ENCODE data around the gene ARHGEF28. TPM values are rescaled to one million over a fixed set of nuclear protein-coding genes. Genes with fewer than 3 reads are reported as not detected.

ARHGEF28 gene
- total RNA-seq, 4 donors from 2014 or later, result 9.8 to 18.7 (median 18.6) TPM

DNA sequence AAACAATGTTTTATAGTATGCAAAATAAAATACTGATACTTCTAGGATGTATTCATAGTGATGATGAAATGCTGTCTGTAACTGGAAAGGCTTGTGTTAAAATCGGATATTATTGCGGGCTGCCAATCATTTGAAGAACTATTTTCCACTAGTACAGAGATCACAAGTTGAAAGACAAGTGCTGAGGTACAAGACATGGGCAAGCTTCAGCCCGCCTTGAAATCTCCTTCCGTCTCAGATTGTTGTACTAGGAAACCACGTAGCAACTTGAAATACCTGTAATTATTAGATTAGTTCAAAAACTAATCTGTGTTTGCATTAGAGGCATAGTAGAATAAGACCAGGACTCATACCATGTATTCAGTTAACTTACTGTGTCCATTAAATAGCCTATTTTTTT, 218.2 kb downstream of the ARHGEF28 start:
- no peaks in the 10 kb centered on the region for H3K4me1 ChIP-seq
- no peak overlapping the region for H3K4me3 ChIP-seq
- H3K27ac ChIP-seq, result no peak overlapping the region
- intact Hi-C loops (cut with DNase I; ENCODE audit: low total_unique reads) (no loop called here), in situ Hi-C loops (cut with MboI; ENCODE audit: low pct_ligation_motif_present in 1 of 4, low pct_unique_long_range_greater_than_20kb in 1 of 4, low sequenced_read_pairs in 3 of 4) (no loop called here)
- 90 to 98% methylated on average over 4 to 5 of the region's 5 CpGs for WGBS, 2 donors (ENCODE audit: low coverage in 1 of 2)
- H3K27me3 ChIP-seq, result no peaks in the 10 kb centered on the region
- no peaks in the 10 kb centered on the region for H3K9me3 ChIP-seq
- TF ChIP-seq EP300 (IDR thresholded peaks at IDR 0.05; ENCODE audit: low read depth) (no peak), POLR2AphosphoS5 (IDR thresholded peaks at IDR 0.05) (no peak), POLR2A (IDR thresholded peaks at IDR 0.05) (no peak)
- TF ChIP-seq, protein P1, sequence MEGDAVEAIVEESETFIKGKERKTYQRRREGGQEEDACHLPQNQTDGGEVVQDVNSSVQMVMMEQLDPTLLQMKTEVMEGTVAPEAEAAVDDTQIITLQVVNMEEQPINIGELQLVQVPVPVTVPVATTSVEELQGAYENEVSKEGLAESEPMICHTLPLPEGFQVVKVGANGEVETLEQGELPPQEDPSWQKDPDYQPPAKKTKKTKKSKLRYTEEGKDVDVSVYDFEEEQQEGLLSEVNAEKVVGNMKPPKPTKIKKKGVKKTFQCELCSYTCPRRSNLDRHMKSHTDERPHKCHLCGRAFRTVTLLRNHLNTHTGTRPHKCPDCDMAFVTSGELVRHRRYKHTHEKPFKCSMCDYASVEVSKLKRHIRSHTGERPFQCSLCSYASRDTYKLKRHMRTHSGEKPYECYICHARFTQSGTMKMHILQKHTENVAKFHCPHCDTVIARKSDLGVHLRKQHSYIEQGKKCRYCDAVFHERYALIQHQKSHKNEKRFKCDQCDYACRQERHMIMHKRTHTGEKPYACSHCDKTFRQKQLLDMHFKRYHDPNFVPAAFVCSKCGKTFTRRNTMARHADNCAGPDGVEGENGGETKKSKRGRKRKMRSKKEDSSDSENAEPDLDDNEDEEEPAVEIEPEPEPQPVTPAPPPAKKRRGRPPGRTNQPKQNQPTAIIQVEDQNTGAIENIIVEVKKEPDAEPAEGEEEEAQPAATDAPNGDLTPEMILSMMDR (IDR thresholded peaks at IDR 0.05), result no peak
- no peak for DNase-seq
- no peaks in the 10 kb centered on the region for H3K36me3 ChIP-seq

DNA sequence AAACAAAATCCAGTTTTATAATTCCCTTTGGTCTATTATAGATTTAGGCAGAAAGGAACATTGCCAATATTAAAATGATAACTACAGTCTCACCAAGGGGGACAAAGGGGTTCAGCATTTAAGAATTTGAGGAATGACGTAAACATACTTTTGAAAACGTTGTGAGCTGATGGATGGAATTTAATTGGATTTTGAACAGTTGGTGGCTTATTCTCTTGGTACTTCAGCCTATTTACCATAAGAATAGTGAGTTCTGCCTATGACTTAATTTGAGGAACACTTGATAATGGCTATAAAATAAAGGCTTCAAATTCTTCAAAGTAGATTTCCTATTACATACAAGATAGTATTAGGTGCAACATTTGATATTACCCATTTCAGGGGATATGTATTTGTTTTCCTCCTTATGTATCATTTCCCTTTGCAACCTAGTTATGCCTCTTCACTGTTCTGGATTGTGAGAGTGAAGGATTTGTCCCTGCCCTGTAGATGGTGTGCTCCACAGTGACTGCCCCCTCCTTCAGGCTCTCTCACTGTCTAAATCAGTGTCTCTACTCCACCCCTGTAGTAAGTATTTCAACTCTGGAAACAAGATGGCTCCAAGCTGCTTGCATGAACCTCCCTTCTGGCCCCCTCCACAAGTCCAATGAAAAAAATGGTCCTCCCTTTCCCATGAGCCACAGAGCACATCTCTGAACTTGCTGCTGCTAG, 225.6 kb downstream of the ARHGEF28 start:
- no peaks in the 10 kb centered on the region for H3K9me3 ChIP-seq
- no peak overlapping the region for H3K4me3 ChIP-seq
- DNase-seq, result no peak
- no peaks in the 10 kb centered on the region for H3K27me3 ChIP-seq
- no peak overlapping the region for H3K27ac ChIP-seq
- intact Hi-C loops (cut with DNase I; ENCODE audit: low total_unique reads) (no loop called here), in situ Hi-C loops (cut with MboI; ENCODE audit: low pct_ligation_motif_present in 1 of 4, low pct_unique_long_range_greater_than_20kb in 1 of 4, low sequenced_read_pairs in 3 of 4) (no loop called here)
- no peaks in the 10 kb centered on the region for H3K36me3 ChIP-seq
- peaks cover 0 to 4% (median 0%) of the 10 kb centered on the region in 4 donors for H3K4me1 ChIP-seq
- 65 to 74% methylated on average over 2 of the region's 2 CpGs for WGBS, 2 donors (ENCODE audit: low coverage in 1 of 2)
- TF ChIP-seq POLR2A (IDR thresholded peaks at IDR 0.05) (no peak), POLR2AphosphoS5 (IDR thresholded peaks at IDR 0.05) (no peak)
- TF ChIP-seq, protein P1 (IDR thresholded peaks at IDR 0.05), result no peak

DNA sequence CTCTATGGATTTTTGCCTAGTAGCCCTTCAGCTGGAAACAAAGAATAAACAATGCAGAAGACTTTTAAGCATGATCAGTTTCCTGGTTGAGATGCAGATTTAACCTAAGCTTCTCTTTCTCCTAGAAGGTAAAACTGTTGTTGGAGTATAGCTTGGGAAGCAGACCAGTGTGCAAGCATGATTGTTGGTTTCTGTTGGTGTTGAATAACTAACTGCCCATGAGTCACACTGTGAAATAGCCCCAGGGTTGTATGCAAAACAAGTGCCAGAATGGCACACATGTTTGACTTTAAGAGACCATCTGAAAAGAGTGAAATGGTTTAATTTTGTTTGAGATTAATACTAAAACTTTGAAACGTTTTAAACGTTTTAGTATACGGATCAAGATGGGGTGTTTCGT, 227.1 kb downstream of the ARHGEF28 start:
- intact Hi-C loops (cut with DNase I; ENCODE audit: low total_unique reads), result no loop called here
- DNase-seq, result no peak
- in situ Hi-C loops (cut with MboI; ENCODE audit: low pct_ligation_motif_present in 1 of 4, low pct_unique_long_range_greater_than_20kb in 1 of 4, low sequenced_read_pairs in 3 of 4), result no loop called here
- H3K36me3 ChIP-seq, result no peaks in the 10 kb centered on the region
- no peaks in the 10 kb centered on the region for H3K27me3 ChIP-seq
- WGBS, 2 donors (ENCODE audit: low coverage in 1 of 2), result 85 to 88% methylated on average over 4 of the region's 4 CpGs
- no peak overlapping the region for H3K27ac ChIP-seq
- H3K4me1 ChIP-seq, result peaks cover 0 to 4% (median 0%) of the 10 kb centered on the region in 4 donors
- no peaks in the 10 kb centered on the region for H3K9me3 ChIP-seq
- H3K4me3 ChIP-seq, result no peak overlapping the region
- TF ChIP-seq POLR2A (IDR thresholded peaks at IDR 0.05) (no peak), EP300 (IDR thresholded peaks at IDR 0.05; ENCODE audit: low read depth) (no peak), POLR2AphosphoS5 (IDR thresholded peaks at IDR 0.05) (no peak)
- TF ChIP-seq, protein P1 (IDR thresholded peaks at IDR 0.05), result no peak

DNA sequence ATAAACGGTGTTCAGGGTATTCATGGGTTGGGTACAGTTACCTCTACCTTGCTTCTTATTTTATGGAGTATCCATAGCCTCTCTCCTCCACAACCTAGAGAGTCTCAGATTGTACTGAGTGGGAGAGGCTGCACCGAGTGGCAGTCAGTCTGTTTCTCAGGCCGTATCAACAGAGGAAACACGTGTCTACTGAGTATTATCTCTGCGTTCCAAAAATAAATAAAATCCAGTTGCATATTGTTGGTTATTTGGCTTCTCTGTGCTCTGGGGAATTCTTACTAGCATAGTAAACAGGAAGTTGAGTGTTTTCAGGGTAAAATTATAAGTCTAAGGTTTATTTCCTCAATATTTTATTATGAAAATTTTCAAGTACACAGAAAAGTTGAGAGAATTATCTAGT, 231.0 kb downstream of the ARHGEF28 start:
- TF ChIP-seq POLR2A (IDR thresholded peaks at IDR 0.05), result no peak
- TF ChIP-seq, protein P1 (IDR thresholded peaks at IDR 0.05), result no peak
- no peak for TF ChIP-seq EP300 (IDR thresholded peaks at IDR 0.05; ENCODE audit: low read depth)
- no peak for TF ChIP-seq POLR2AphosphoS5 (IDR thresholded peaks at IDR 0.05)
- no peak overlapping the region for H3K4me3 ChIP-seq
- peaks cover 0 to 4% (median 0%) of the 10 kb centered on the region in 4 donors for H3K4me1 ChIP-seq
- intact Hi-C loops (cut with DNase I; ENCODE audit: low total_unique reads) (no loop called here), in situ Hi-C loops (cut with MboI; ENCODE audit: low pct_ligation_motif_present in 1 of 4, low pct_unique_long_range_greater_than_20kb in 1 of 4, low sequenced_read_pairs in 3 of 4) (no loop called here)
- H3K36me3 ChIP-seq, result no peaks in the 10 kb centered on the region
- WGBS, 2 donors (ENCODE audit: low coverage in 1 of 2), result 61 to 64% methylated on average over 5 of the region's 5 CpGs
- no peak overlapping the region for H3K27ac ChIP-seq
- no peaks in the 10 kb centered on the region for H3K27me3 ChIP-seq
- no peaks in the 10 kb centered on the region for H3K9me3 ChIP-seq
- no peak for DNase-seq
